ENCODE data around the gene PSMG4. TPM values are rescaled to one million over a fixed set of nuclear protein-coding genes. Genes with fewer than 3 reads are reported as not detected.

PSMG4 gene
- total RNA-seq, 1 experiment from 2014 or later: 29.3 TPM

- no peaks in the 10 kb centered on the region for H4K20me1 ChIP-seq (ENCODE audit: control insufficient read depth, insufficient read depth, insufficient read length)
- no peaks in the 10 kb centered on the region for H3K27me3 ChIP-seq (ENCODE audit: insufficient read depth, low read length)
- Mint-ChIP-seq H3K9me3 (no peaks in the 10 kb centered on the region), H3K27me3 (ENCODE audit: low read depth) (peaks cover 23% of the 10 kb centered on the region), H3K27ac (no peak overlapping the region), H3K36me3 (ENCODE audit: insufficient read depth in 1 of 3, low read depth in 3 of 3) (no peaks in the 10 kb centered on the region), H3K4me1 (peaks cover 31 to 33% of the 10 kb centered on the region in 2 experiments), H3K4me3 (no peak overlapping the region)
- no peak overlapping the region for H2BK5ac ChIP-seq (ENCODE audit: insufficient read length, low read length)
- no peak overlapping the region for H2BK120ac ChIP-seq (ENCODE audit: low read depth, low read length, poor library complexity, severe bottlenecking)
- peaks cover 15% of the 10 kb centered on the region for H3K23me2 ChIP-seq (ENCODE audit: insufficient read length, low read depth, low read length, poor library complexity, severe bottlenecking)
- no peak overlapping the region for H3T11ph ChIP-seq (ENCODE audit: low read length)
- H2BK12ac ChIP-seq (ENCODE audit: insufficient read length, low read depth, low read length): no peak overlapping the region
- no peaks in the 10 kb centered on the region for H3K9me3 ChIP-seq (ENCODE audit: control insufficient read depth, low read depth, low read length)
- H3K4me2 ChIP-seq (ENCODE audit: insufficient read depth, insufficient read length, low read length): no peak overlapping the region
- no peak overlapping the region for H4K5ac ChIP-seq (ENCODE audit: insufficient read length, low read depth, low read length)
- H3K56ac ChIP-seq (ENCODE audit: insufficient read length, low read depth, low read length): no peak overlapping the region
- no peaks in the 10 kb centered on the region for H3K79me1 ChIP-seq (ENCODE audit: insufficient read depth, low read depth, low read length, poor library complexity, severe bottlenecking)
- no peak overlapping the region for H2AFZ ChIP-seq (ENCODE audit: low read length)
- H3K4ac ChIP-seq (ENCODE audit: low read depth, low read length): no peak overlapping the region
- no peak overlapping the region for H3K14ac ChIP-seq (ENCODE audit: insufficient read depth, low read length)
- peaks cover 13% of the 10 kb centered on the region; the same call in 1 of the 2 replicates for H3K4me1 ChIP-seq (ENCODE audit: insufficient read depth, low read length)
- WGBS (ENCODE audit: extremely low coverage, insufficient read length, low lambda C conversion rate): no CpG with 5 or more reads among the region's 2 CpGs
- no peak overlapping the region for H3K18ac ChIP-seq (ENCODE audit: insufficient read length, low read depth, low read length)
- DNase-seq: no peak
- no peak overlapping the region for H4K8ac ChIP-seq (replicated peaks; ENCODE audit: insufficient read length, low read depth, low read length)
- H2BK20ac ChIP-seq (ENCODE audit: low read depth, low read length, poor library complexity, severe bottlenecking): no peak overlapping the region
- H3K23ac ChIP-seq (ENCODE audit: insufficient read length, low read depth, low read length): no peak overlapping the region
- no peak for TF ChIP-seq CTCF (conservative IDR thresholded peaks at IDR 0.05)
- no peaks in the 10 kb centered on the region for H3K79me2 ChIP-seq (ENCODE audit: insufficient read depth, low read length)
- H2BK15ac ChIP-seq (ENCODE audit: low read depth, low read length): no peak overlapping the region
- no peak overlapping the region for H4K91ac ChIP-seq (ENCODE audit: insufficient read length, low read depth, low read length)
- no peak overlapping the region for H2AK5ac ChIP-seq (ENCODE audit: insufficient read length, low read length)
- no peak overlapping the region for H3K27ac ChIP-seq (ENCODE audit: insufficient read length, low read depth, low read length)
- no peak overlapping the region for H3K9ac ChIP-seq (ENCODE audit: extremely low read depth, insufficient read length, low read length)
Measured at GRCh38 chr6:3235486-3235885, 23.3 kb upstream of the PSMG4 start.
